Prostate gland (tissue), 2 donors: ENCODE data around the gene SASH3.

Source experiments
- CTCF ChIP-seq, 4 experiments: fragments of 200-600 bp in 2 of 4; fragments of 450-650 bp in 2 of 4; sonication (generic) in 2 of 4; IDR thresholded peaks; 1 replicate in 3 of 4; 2 replicates in 1 of 4; pipeline ENCODE4 v1.5.1; 2016 to 2019; ENCODE audit warnings: antibody characterized with exemption in 4 of 4, mild to moderate bottlenecking in 2 of 4, moderate library complexity in 2 of 4
- POLR2A ChIP-seq: fragments of 450-650 bp; IDR thresholded peaks from one replicate; pipeline ENCODE4 v1.6.1; 2016; ENCODE audit warnings: antibody characterized with exemption, mild to moderate bottlenecking
- POLR2AphosphoS5 ChIP-seq: sonication (generic); formaldehyde crosslinking; IDR thresholded peaks from one replicate; pipeline ENCODE4 v1.6.1; 2017; ENCODE audit warnings: antibody characterized with exemption

GRCh38 chrX:129798888-129799287 is 19.1 kb downstream of the SASH3 start:
- no peak for TF ChIP-seq CTCF (IDR thresholded peaks at IDR 0.05)
- no peak for TF ChIP-seq POLR2AphosphoS5
- no peak for TF ChIP-seq POLR2A
